Measurements from ENCODE around the gene RASSF4. TPM values are rescaled to one million over a fixed set of nuclear protein-coding genes. Genes with fewer than 3 reads are reported as not detected.

Gene RASSF4
- total RNA-seq, 2 donors from 2014 or later: 1.5 to 2.9 TPM

DNA sequence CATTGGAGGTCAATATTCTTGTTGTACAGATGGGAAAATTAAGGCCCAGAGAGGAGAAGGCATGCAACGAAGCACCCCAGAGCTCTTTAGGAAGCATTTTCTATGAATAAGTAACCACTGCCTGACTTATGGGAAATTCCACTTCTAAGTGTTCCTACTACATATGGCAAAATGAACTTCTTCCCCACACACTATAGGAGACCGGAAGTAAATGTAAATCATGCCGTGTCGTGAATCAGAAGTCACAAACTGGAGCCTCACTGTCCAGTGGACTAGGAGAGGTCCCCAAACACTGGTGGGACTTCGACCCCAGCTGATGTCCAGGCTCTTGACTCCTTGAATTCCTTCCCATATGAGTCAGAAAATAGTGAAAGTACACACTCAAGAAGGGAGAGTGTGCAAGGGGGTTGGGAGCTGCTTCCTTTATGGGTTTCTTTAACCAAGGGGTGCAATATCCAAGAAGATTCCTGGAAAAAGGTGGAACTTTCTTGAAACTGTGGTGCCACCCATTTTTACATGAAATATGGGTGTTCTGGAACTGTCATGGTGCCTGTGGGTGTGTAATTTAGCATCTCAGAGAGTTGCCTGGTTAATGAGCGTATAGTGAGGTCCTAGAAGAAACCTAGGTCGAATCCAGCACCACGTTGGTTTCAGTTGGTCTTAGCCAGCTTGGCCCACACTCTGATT is 6.7 kb downstream of the RASSF4 start:
- Mint-ChIP-seq H3K27ac (no peak overlapping the region), H3K27me3 (no peaks in the 10 kb centered on the region), H3K4me3 (no peak overlapping the region), H3K36me3 (ENCODE audit: low read depth) (no peaks in the 10 kb centered on the region), H3K4me1 (peaks cover 22% of the 10 kb centered on the region)
- no peaks in the 10 kb centered on the region for H3K9me3 ChIP-seq (ENCODE audit: control insufficient read depth, low read length, poor library complexity, severe bottlenecking)
- ATAC-seq: no peak
- no peak for DNase-seq

DNA sequence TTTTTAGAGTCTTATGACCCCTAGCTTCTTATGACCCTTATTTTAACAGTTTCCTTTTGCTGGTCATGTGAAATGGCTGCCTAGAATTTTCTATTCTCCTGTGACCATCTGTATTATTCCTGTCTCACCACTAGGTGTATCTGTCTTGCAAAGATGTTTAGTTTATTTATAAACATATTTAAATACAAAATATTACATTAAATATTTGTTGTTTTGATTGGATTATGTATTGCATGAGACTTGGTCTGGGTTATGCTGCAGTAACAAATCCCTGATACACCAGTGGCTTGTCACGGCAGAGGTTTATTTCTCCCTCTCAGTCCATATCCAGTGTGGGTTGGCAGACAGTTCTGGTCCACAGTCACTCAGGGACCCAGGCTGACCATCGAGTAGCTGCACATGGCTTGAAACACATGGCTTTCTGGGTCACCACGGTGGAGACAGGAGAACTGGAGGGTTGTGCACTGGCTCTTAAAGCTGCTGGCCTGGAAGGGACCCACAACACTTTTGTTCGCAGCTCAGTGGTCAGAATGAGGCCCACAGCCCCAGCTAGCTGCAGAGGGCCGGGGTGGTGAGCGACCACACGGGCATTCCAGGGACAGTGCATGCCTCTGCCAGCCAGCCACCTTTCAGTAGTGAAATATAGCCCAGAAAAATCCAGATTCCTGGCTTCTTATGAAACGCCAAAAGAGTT is 7.4 kb downstream of the RASSF4 start:
- DNase-seq (no peak), ATAC-seq (no peak)
- H3K9me3 ChIP-seq (ENCODE audit: control insufficient read depth, low read length, poor library complexity, severe bottlenecking): no peaks in the 10 kb centered on the region
- Mint-ChIP-seq H3K27ac (no peak overlapping the region), H3K4me1 (peaks cover 22% of the 10 kb centered on the region), H3K27me3 (no peaks in the 10 kb centered on the region), H3K4me3 (no peak overlapping the region), H3K36me3 (ENCODE audit: low read depth) (no peaks in the 10 kb centered on the region)

DNA sequence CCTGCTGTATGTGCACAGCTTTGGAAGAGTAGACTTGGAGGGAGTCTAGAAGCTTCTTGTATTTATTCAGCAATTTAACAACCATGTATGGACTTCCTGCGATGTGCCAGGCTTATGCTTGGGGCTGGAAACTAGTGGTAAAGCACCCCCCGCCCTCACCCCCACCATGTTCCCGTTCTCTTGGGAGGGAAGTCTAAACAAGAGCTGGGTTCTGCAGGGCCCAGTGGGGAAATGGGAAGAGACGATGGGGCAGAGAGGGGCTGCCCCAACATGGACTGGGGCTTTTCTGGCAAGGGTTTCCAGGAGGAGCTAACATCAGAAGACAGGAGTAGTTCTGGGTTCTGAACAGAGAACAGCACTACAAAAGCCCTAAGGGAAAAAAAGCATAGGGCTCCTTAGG is 8.0 kb downstream of the RASSF4 start:
- peak overlapping the region; percentile 49 for H3K27ac Mint-ChIP-seq

DNA sequence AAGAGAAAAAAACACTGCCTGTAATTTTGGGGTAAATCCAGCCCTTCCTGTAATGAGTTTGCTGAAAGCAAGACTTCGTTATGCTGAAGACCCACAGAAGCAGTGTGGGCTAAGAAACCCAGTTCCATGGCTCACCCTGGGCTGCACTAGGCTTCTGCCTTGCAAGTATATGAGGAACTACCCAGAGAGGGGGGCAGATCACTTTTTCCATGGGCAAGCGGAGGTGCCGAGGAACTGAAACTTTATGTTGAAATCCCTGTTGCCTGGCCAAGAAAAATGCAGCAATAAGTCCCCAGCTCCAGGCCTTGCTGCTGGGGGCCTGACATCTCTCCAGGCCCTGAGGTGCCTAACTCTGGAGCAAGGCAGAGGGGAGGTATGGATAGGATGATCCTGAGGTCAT is 8.5 kb downstream of the RASSF4 start:
- H3K9me3 ChIP-seq (ENCODE audit: control insufficient read depth, low read length, poor library complexity, severe bottlenecking): no peaks in the 10 kb centered on the region
- no peak for DNase-seq
- Mint-ChIP-seq H3K27ac (peak overlapping the region; percentile 49), H3K4me1 (peaks cover 22% of the 10 kb centered on the region), H3K36me3 (ENCODE audit: low read depth) (no peaks in the 10 kb centered on the region), H3K27me3 (no peaks in the 10 kb centered on the region), H3K4me3 (peak overlapping the region; percentile 50)
- peak; percentile 47 for ATAC-seq

More for the DNA sequence above, 8.0 kb downstream of the RASSF4 start:
- DNase-seq: no peak
- Mint-ChIP-seq H3K4me1 (peaks cover 22% of the 10 kb centered on the region), H3K27me3 (no peaks in the 10 kb centered on the region), H3K36me3 (ENCODE audit: low read depth) (no peaks in the 10 kb centered on the region), H3K4me3 (no peak overlapping the region)
- no peaks in the 10 kb centered on the region for H3K9me3 ChIP-seq (ENCODE audit: control insufficient read depth, low read length, poor library complexity, severe bottlenecking)
- ATAC-seq: no peak

DNA sequence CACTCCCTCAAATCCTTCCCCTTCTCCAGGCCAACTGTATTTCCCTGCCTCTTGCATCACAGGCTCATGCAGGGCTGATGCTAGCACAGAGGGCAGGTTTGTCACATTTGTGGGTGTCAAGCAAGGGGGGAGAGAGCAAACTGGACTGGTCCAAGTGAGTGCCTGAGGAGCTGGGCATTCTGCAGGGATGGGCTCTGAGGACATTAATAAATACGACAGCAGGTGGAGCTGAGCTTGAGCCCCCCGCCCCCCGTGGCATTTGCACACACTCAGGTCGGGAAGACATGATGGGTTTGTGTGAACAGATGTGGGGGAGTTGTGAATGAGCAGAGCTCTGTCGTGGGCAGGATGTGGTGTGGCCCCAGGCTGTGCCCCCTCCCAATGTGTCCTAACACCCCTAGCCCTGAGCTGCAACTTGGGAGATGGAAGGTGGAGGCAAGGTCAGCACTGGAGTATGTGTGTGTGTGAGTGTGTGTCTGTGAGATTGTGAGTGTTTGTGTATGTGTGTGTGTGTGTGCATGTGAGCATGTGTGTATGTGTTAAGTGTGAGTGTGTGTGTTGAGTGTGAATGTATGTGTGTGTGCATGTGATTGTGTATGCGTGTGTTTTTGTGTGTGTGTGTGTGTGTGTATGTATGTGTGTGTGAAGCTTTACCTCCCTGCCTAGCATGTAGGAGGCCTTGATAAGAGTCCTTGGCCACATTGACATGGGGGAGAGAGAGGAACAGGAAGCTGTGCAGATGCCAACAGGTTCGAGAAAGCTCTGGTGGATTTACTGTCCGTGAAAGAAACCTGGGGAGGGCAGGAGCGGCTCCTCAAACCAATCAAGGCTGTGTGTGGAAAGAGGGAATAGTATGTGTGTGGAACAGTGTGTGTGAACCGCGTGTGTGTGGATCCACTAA is 9.1 kb downstream of the RASSF4 start:
- no peak overlapping the region for H3K4me3 Mint-ChIP-seq
- H3K4me1 Mint-ChIP-seq: peaks cover 24% of the 10 kb centered on the region
- H3K27me3 Mint-ChIP-seq: no peaks in the 10 kb centered on the region
- DNase-seq (no peak), ATAC-seq (no peak)
- H3K36me3 Mint-ChIP-seq (ENCODE audit: low read depth): no peaks in the 10 kb centered on the region
- H3K27ac Mint-ChIP-seq: no peak overlapping the region
- H3K9me3 ChIP-seq (ENCODE audit: control insufficient read depth, low read length, poor library complexity, severe bottlenecking): no peaks in the 10 kb centered on the region

DNA sequence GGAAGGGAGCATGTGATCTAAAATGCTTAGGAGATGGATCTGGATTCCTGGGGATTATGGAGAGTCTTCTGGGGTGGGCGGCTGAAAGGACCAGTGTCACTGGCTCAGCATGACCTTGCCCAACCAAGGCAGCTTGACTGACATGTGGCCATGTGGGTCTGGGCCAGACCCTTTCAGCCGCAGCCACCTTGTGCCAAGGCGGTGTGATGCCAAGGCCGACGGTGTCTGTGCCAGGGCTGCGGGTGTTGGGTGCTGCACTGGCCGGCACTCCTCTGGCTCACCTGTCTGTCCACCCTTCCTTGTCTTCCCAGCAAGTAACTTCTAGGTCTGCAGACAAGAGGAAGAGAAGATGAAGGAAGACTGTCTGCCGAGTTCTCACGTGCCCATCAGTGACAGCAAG is 10.3 kb downstream of the RASSF4 start:
- H3K9me3 ChIP-seq (ENCODE audit: control insufficient read depth, low read length, poor library complexity, severe bottlenecking): no peaks in the 10 kb centered on the region
- Mint-ChIP-seq H3K36me3 (ENCODE audit: low read depth) (no peaks in the 10 kb centered on the region), H3K27me3 (no peaks in the 10 kb centered on the region), H3K4me1 (peaks cover 26% of the 10 kb centered on the region), H3K27ac (no peak overlapping the region), H3K4me3 (no peak overlapping the region)
- DNase-seq (no peak), ATAC-seq (no peak)

DNA sequence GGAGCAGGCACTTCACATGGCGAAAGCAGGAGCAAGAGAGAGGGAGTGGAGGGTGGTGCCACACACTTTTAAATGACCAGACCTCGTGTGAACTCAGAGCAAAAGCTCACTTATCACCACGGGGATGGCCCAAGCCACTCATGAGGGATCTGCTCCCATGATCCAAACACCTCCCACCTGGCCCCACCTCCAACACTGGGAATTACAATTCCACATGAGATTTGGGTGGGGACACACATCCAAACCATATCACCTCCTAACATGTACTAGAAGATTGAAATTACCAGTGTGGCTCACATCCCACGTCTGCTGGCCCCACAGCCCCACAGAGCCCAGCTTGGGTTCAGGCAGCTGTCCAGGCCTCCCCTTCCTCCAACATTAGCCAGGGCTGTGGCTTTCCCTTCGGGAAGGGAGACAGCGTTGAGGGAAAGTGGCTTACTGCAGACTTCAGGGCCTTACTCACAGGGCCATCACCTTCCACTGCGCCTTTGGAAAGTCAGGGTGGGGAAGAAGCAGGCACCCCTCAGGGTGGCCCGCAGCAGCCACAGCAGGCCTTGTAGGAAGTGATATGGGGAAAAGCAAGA is 11.3 kb downstream of the RASSF4 start:
- Mint-ChIP-seq H3K4me3 (no peak overlapping the region), H3K27me3 (no peaks in the 10 kb centered on the region), H3K27ac (no peak overlapping the region), H3K36me3 (ENCODE audit: low read depth) (no peaks in the 10 kb centered on the region), H3K4me1 (peaks cover 26% of the 10 kb centered on the region)
- ATAC-seq (no peak), DNase-seq (no peak)
- no peaks in the 10 kb centered on the region for H3K9me3 ChIP-seq (ENCODE audit: control insufficient read depth, low read length, poor library complexity, severe bottlenecking)

DNA sequence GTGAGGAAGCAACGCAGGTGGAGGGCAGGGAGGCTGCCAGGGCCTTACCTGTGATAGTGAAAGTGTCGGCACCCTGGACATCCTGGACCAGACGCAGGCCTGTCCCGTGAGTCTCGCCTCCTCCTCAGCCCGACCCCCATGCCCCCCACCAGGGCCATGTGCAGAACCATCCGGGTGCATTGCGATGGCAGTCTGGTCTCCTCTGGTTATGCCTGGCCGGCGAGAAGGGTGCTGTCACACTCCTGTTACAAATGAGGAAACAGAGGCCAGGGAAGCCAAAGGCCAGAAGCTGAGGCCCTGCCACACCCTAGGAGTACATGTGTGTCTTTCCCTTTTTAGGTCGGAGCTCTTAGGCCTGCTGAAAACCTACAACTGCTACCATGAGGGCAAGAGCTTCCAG is 11.8 kb downstream of the RASSF4 start:
- DNase-seq (no peak), ATAC-seq (no peak)
- Mint-ChIP-seq H3K27ac (no peak overlapping the region), H3K27me3 (no peaks in the 10 kb centered on the region), H3K4me3 (no peak overlapping the region), H3K36me3 (ENCODE audit: low read depth) (no peaks in the 10 kb centered on the region), H3K4me1 (peaks cover 25% of the 10 kb centered on the region)
- H3K9me3 ChIP-seq (ENCODE audit: control insufficient read depth, low read length, poor library complexity, severe bottlenecking): no peaks in the 10 kb centered on the region

DNA sequence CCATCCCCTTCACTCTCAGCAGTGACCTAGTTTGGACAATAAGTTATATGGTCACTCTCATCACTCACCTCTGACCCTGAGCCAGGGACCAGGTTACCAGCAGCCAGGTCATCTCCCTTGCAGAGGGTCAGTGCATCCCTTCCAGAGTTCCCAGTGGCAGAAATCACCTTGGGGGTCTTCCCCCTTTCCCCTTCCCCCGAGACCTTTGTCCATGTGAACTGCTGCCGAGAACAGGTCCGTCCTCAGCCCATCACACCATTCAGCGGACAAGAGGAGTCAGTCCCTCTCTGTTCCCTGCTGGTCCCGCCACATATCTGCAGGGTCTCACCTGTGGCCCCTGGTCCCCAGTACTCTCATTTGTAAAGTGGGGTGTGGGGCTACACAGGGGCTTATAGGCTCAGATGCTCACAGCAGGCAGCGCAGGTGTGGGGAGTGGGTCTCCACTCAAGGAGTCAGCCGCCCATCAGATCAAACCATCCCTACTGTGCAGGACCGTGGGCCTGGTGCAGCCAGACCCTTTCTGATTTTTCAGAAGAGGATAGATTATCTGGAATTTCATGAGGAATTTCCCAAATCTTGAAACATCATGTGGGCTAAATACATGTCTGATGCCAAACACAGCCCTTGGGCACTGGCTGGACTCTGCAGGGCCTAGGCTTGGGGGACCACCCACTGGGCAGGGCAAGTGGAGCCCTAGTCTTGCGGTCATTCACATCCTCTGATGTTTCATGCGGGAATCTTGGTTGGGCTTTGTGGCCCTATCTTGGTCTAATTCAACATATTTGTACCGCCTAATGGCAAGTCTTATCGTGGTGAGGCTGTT is 12.5 kb downstream of the RASSF4 start:
- H3K9me3 ChIP-seq (ENCODE audit: control insufficient read depth, low read length, poor library complexity, severe bottlenecking): no peaks in the 10 kb centered on the region
- H3K4me1 Mint-ChIP-seq: peaks cover 25% of the 10 kb centered on the region
- no peaks in the 10 kb centered on the region for H3K27me3 Mint-ChIP-seq
- ATAC-seq (no peak), DNase-seq (no peak)
- H3K27ac Mint-ChIP-seq: no peak overlapping the region
- H3K4me3 Mint-ChIP-seq: no peak overlapping the region
- no peaks in the 10 kb centered on the region for H3K36me3 Mint-ChIP-seq (ENCODE audit: low read depth)

DNA sequence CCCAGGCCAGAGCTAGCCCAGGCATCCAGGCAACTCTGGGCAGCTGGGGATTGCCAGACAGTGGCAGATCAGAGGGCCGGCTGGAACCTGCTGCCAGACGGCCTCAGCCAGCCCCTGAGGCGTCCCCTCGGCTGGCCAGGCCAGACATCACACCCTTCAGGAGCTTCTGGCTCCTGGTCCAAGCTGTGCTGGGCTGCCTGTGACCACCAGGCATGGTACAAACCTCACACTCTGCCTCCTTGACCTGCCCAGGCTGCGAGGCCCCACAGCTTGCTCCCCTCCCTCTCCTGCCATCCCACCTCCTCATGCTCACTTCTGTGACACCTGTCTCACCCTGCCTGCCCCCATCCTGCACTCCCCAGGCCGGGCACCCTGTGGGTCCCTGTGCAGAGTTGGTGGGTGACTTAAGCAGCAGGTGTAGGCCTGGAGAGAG is 13.3 kb downstream of the RASSF4 start:
- Mint-ChIP-seq H3K27ac (no peak overlapping the region), H3K4me3 (no peak overlapping the region), H3K4me1 (peaks cover 20% of the 10 kb centered on the region), H3K36me3 (ENCODE audit: low read depth) (no peaks in the 10 kb centered on the region), H3K27me3 (no peaks in the 10 kb centered on the region)
- H3K9me3 ChIP-seq (ENCODE audit: control insufficient read depth, low read length, poor library complexity, severe bottlenecking): no peaks in the 10 kb centered on the region
- DNase-seq (no peak), ATAC-seq (no peak)

DNA sequence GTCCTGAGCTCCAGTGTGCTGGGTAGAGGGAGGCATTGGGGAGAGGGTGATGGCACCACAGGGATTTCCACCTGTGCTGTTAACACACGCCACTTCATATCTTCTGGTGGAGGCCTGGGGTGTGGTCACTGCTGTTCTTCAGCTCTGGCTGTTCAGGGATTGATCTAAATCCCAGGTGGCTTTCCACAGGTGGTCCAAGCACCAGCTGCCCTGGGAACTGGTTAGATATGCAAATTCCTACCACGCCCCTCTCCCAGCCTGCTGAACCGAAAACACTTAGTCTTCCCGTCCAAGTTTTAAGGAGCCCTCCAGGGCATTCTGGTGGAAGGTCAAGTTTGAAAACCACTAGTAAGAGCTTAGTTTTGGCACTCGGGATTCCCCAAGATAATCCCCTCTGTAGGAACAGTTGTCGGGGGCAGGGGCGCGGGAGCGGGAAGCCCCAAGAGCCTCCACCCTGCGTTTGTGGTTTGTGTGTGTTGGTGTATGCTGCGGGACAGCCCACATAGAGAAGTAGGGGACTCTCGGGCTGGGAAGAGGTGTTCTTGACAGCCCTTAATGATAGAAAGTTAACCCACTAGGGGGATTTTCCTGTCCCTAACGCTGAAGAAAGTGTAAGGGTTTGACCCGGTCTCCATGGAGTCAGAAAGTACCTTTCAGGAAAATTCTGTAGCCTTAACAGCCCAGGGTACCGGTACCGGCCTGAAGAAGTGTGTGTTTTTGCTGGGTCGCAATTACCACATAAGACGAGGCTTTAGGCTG is 13.9 kb downstream of the RASSF4 start:
- no peaks in the 10 kb centered on the region for H3K36me3 Mint-ChIP-seq (ENCODE audit: low read depth)
- H3K4me3 Mint-ChIP-seq: no peak overlapping the region
- no peak for DNase-seq
- no peaks in the 10 kb centered on the region for H3K9me3 ChIP-seq (ENCODE audit: control insufficient read depth, low read length, poor library complexity, severe bottlenecking)
- ATAC-seq: no peak
- H3K27ac Mint-ChIP-seq: no peak overlapping the region
- peaks cover 16% of the 10 kb centered on the region for H3K4me1 Mint-ChIP-seq
- H3K27me3 Mint-ChIP-seq: no peaks in the 10 kb centered on the region

DNA sequence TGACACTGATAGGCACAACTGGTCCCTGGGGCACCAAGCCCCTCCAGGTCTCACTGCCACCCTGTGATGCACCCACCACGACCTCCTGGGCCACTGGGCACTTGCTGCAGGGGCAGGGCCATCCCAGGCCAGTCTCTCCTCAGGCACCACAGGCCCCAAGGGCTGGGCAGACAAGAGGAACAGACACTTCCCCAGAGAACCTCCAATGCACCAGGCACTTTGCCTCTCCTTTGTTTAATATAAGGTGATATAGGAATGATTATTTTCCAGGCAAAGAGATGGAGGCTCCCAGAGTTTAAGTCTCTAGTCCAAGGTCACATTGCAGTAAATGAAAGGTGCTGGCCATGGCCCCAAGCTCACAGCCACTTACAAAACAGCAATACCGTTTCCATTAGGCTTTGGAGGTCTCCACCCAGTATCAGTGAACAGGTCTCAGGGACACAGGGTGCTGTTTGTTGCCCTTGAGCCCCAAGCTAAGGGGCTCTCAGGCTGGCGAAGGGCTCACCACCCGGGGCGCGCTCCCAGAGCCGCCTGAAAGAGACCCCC is 14.6 kb downstream of the RASSF4 start:
- H3K4me1 Mint-ChIP-seq: peaks cover 10% of the 10 kb centered on the region
- peak overlapping the region; percentile 73 for H3K4me3 Mint-ChIP-seq
- DNase-seq (no peak), ATAC-seq (no peak)
- H3K9me3 ChIP-seq (ENCODE audit: control insufficient read depth, low read length, poor library complexity, severe bottlenecking): no peaks in the 10 kb centered on the region
- peak overlapping the region; percentile 29 for H3K27ac Mint-ChIP-seq
- no peaks in the 10 kb centered on the region for H3K36me3 Mint-ChIP-seq (ENCODE audit: low read depth)
- peaks cover 2% of the 10 kb centered on the region for H3K27me3 Mint-ChIP-seq
